Fibroblast of mammary gland (primary cell): Measurements from ENCODE around the gene NPTX1.

Experiments
- DNase-seq: peaks from one replicate; pipeline ENCODE4 v3.0.0-alpha.2; 2010; ENCODE audit warnings: low read depth
- H3K4me3 ChIP-seq: 2 replicates; pipeline ENCODE4 v1.5.1; 2011; ENCODE audit warnings: low read depth, mild to moderate bottlenecking, low read length, moderate library complexity; ENCODE audit not compliant: control insufficient read depth
- CTCF ChIP-seq: conservative IDR thresholded peaks from 2 replicates; pipeline ENCODE4 v1.5.1; 2011; ENCODE audit warnings: low read depth, low read length, inconsistent platforms; ENCODE audit not compliant: control insufficient read depth, insufficient read depth

NPTX1 gene

GRCh38 chr17:80498920-80499410 is 22.6 kb upstream of the NPTX1 start:
- TF ChIP-seq CTCF: no peak
- no peak for DNase-seq
- H3K4me3 ChIP-seq: no peak overlapping the region

GRCh38 chr17:80498242-80498919 is 22.0 kb upstream of the NPTX1 start:
- H3K4me3 ChIP-seq: no peak overlapping the region
- no peak for TF ChIP-seq CTCF
- peak; percentile 60 for DNase-seq

- H3K4me3 ChIP-seq: no peak overlapping the region
- TF ChIP-seq CTCF: no peak
- no peak for DNase-seq
Measured at GRCh38 chr17:80497726-80498241, 21.4 kb upstream of the NPTX1 start.

- no peak for TF ChIP-seq CTCF
- DNase-seq: no peak
- H3K4me3 ChIP-seq: no peak overlapping the region
Measured at GRCh38 chr17:80494547-80494946, 18.1 kb upstream of the NPTX1 start.

- DNase-seq: no peak
- no peak for TF ChIP-seq CTCF
- H3K4me3 ChIP-seq: no peak overlapping the region
Measured at GRCh38 chr17:80492343-80493136, 16.1 kb upstream of the NPTX1 start.

- no peak for DNase-seq
- TF ChIP-seq CTCF: no peak
- no peak overlapping the region for H3K4me3 ChIP-seq
Measured at GRCh38 chr17:80491478-80492342, 15.3 kb upstream of the NPTX1 start.
